SK-N-SH (cell line): ENCODE results near the gene DGKD. TPM values are rescaled to one million over a fixed set of nuclear protein-coding genes. Genes with fewer than 3 reads are reported as not detected.

ENCODE experiments used
- CTCF ChIA-PET: fragments of 300-600, 350-600 bp; formaldehyde crosslinking; extraction: SDS; loops from one replicate; lab custom pipeline; 2021; lab: Yijun Ruan, JAX
- POLR2A ChIA-PET: fragments of 350-600 bp; sonication (Branson Sonifier 250); formaldehyde crosslinking; extraction: SDS; loops from one replicate; lab custom pipeline; 2020; ENCODE audit warnings: antibody characterized with exemption, inconsistent platforms; lab: Yijun Ruan, JAX
- DNase-seq: peaks from one replicate; pipeline ENCODE4 v3.0.0; 2012
- H2AFZ ChIP-seq: fragments of 200-600 bp; sonication (generic); 2 replicates; pipeline ENCODE4 v1.8.1; 2016; ENCODE audit warnings: antibody characterized with exemption, mild to moderate bottlenecking, low read depth
- H3F3A ChIP-seq: fragments of 200-600 bp; sonication (generic); replicated peaks from 2 replicates; pipeline ENCODE3; 2016; ENCODE audit warnings: antibody characterized with exemption, mild to moderate bottlenecking; ENCODE audit not compliant: insufficient read depth
- H3K27ac ChIP-seq, 2 experiments: fragments of 200-500 bp in 1 of 2; fragments of 200-600 bp in 1 of 2; sonication (Bioruptor generic) in 1 of 2; sonication (generic), shearing (Covaris generic) in 1 of 2; 2 replicates each; pipeline versions ENCODE4 v1.5.1 to v1.6.1; 2014 to 2016; ENCODE audit warnings: low read depth in 2 of 2, inconsistent platforms in 1 of 2, low read length in 1 of 2, mild to moderate bottlenecking in 1 of 2, mixed read lengths in 1 of 2
- H3K27me3 ChIP-seq: fragments of 200-600 bp; sonication (generic), shearing (Covaris generic); 2 replicates; pipeline ENCODE4 v1.6.1; 2016; ENCODE audit warnings: mixed run types; ENCODE audit not compliant: insufficient read depth
- H3K36me3 ChIP-seq, 2 experiments: fragments of 200-500 bp in 1 of 2; fragments of 200-600 bp in 1 of 2; sonication (Bioruptor generic) in 1 of 2; sonication (generic) in 1 of 2; replicated peaks in 1 of 2; 2 replicates each; pipeline versions ENCODE3 to v1.5.1; 2014 to 2016; ENCODE audit warnings: low read length in 1 of 2, mild to moderate bottlenecking in 1 of 2; ENCODE audit not compliant: insufficient read depth in 2 of 2, control insufficient read depth in 1 of 2
- H3K4me1 ChIP-seq, 2 experiments: fragments of 200-500 bp in 1 of 2; fragments of 200-600 bp in 1 of 2; sonication (Bioruptor generic) in 1 of 2; sonication (generic), shearing (Covaris generic) in 1 of 2; 2 replicates each; pipeline versions ENCODE4 v1.5.1 to v1.6.1; 2014 to 2016; ENCODE audit warnings: low read depth in 1 of 2, low read length in 1 of 2, mixed run types in 1 of 2; ENCODE audit not compliant: insufficient read depth in 2 of 2, control insufficient read depth in 1 of 2
- H3K4me2 ChIP-seq: fragments of 200-600 bp; sonication (generic), shearing (Covaris generic); 2 replicates; pipeline ENCODE4 v1.6.1; 2017; ENCODE audit warnings: mixed run types
- H3K4me3 ChIP-seq, 2 experiments: fragments of 200-500 bp in 1 of 2; fragments of 200-600 bp in 1 of 2; sonication (Bioruptor generic) in 1 of 2; sonication (generic), shearing (Covaris generic) in 1 of 2; 2 replicates each; pipeline versions ENCODE4 v1.5.1 to v1.8.1; 2014 to 2016; ENCODE audit warnings: low read depth in 2 of 2, inconsistent platforms in 1 of 2, low read length in 1 of 2, mild to moderate bottlenecking in 1 of 2, mixed read lengths in 1 of 2, moderate library complexity in 1 of 2
- H3K79me2 ChIP-seq: fragments of 200-600 bp; sonication (generic); 2 replicates; pipeline ENCODE4 v1.8.1; 2017; ENCODE audit warnings: mild to moderate bottlenecking; ENCODE audit not compliant: insufficient read depth
- H3K9ac ChIP-seq: fragments of 200-600 bp; sonication (generic); 2 replicates; pipeline ENCODE4 v1.6.1; 2017; ENCODE audit warnings: mixed run types
- H3K9me2 ChIP-seq: fragments of 200-600 bp; sonication (generic); 2 replicates; pipeline ENCODE4 v1.6.1; 2017; ENCODE audit warnings: mixed run types
- H3K9me3 ChIP-seq: fragments of 200-600 bp; sonication (generic); 2 replicates; pipeline ENCODE4 v1.6.1; 2017; ENCODE audit warnings: mixed run types, mild to moderate bottlenecking, moderate library complexity
- H4K20me1 ChIP-seq: fragments of 200-600 bp; sonication (generic); 2 replicates; pipeline ENCODE4 v1.6.1; 2017; ENCODE audit warnings: mild to moderate bottlenecking, mixed run types; ENCODE audit not compliant: insufficient read depth
- ELF1 ChIP-seq: IDR thresholded peaks from 2 replicates; pipeline ENCODE4 v1.4.0; 2012
- EP300 ChIP-seq, 2 experiments: IDR thresholded peaks; 2 replicates each; pipeline versions ENCODE4 v1.4.0 to v1.6.1; 2012; ENCODE audit warnings: borderline replicate concordance in 1 of 2, low read depth in 1 of 2, low read length in 1 of 2
- EZH2phosphoT487 ChIP-seq: fragments of 200-600 bp; sonication (generic); IDR thresholded peaks from 2 replicates; pipeline ENCODE4 v1.6.1; 2017; ENCODE audit warnings: low read depth, mixed run types, mild to moderate bottlenecking, antibody characterized with exemption, moderate library complexity, borderline replicate concordance
- FOXJ3 ChIP-seq: sonication (generic); formaldehyde crosslinking; IDR thresholded peaks from 2 replicates; pipeline ENCODE4 v1.5.1; 2020; ENCODE audit warnings: mild to moderate bottlenecking, missing genetic modification reagents
- GATA2 ChIP-seq: sonication (generic); formaldehyde crosslinking; IDR thresholded peaks from 2 replicates; pipeline ENCODE4 v1.5.0; 2020; ENCODE audit warnings: mild to moderate bottlenecking, missing genetic modification reagents
- IRF3 ChIP-seq: fragments of 150-350 bp; IDR thresholded peaks from 2 replicates; pipeline ENCODE4 v1.6.1; 2016; ENCODE audit warnings: mild to moderate bottlenecking, low read depth, low read length
- MAX ChIP-seq: IDR thresholded peaks from 2 replicates; pipeline ENCODE4 v1.4.0; 2012; ENCODE audit warnings: low read depth
- MEF2A ChIP-seq: IDR thresholded peaks from 2 replicates; pipeline ENCODE4 v1.4.0; 2012; ENCODE audit warnings: low read depth, borderline replicate concordance
- MXI1 ChIP-seq: IDR thresholded peaks from 2 replicates; pipeline ENCODE4 v1.6.1; 2012; ENCODE audit warnings: mild to moderate bottlenecking, low read depth, low read length, improper control_type of control experiment
- NRF1 ChIP-seq: IDR thresholded peaks from 2 replicates; pipeline ENCODE4 v1.6.1; 2012; ENCODE audit warnings: low read depth, mild to moderate bottlenecking, low read length
- POLR2AphosphoS5 ChIP-seq: IDR thresholded peaks from 2 replicates; pipeline ENCODE4 v1.6.1; 2012; ENCODE audit warnings: low read depth, low read length
- RCOR1 ChIP-seq: fragments of 150-350 bp; IDR thresholded peaks from 2 replicates; pipeline ENCODE4 v1.6.1; 2017; ENCODE audit warnings: antibody characterized with exemption, low read length
- SMC3 ChIP-seq: IDR thresholded peaks from 2 replicates; pipeline ENCODE4 v1.6.1; 2012; ENCODE audit warnings: low read depth, low read length, improper control_type of control experiment
- TAF1 ChIP-seq: IDR thresholded peaks from 2 replicates; pipeline ENCODE4 v1.6.1; 2012; ENCODE audit warnings: low read depth, mild to moderate bottlenecking, low read length, moderate library complexity, borderline replicate concordance
- TCF12 ChIP-seq: IDR thresholded peaks from 2 replicates; pipeline ENCODE4 v1.4.0; 2012
- YY1 ChIP-seq: IDR thresholded peaks from 2 replicates; pipeline ENCODE4 v1.4.0; 2012; ENCODE audit warnings: low read depth, mild to moderate bottlenecking
- WGBS: methylation state at CpG from one replicate; pipeline ENCODE4 v1.1.6; 2017; ENCODE audit warnings: low lambda C conversion rate; 5-methylcytosine and 5-hydroxymethylcytosine counted together
- polyA plus RNA-seq, 3 experiments: library from polyadenylated mRNA; depleted of rRNA; stranded (reverse); fragments of >200 nt; gene quantifications; 2 replicates each; pipeline ENCODE4 v1.2.3, GENCODE V29; 2012
- TF ChIP-seq, protein P1 (sequence below): IDR thresholded peaks from 2 replicates; pipeline ENCODE4 v1.4.0; 2012; ENCODE audit warnings: low read depth, borderline replicate concordance
- TF ChIP-seq, protein P2 (sequence below): IDR thresholded peaks from 2 replicates; pipeline ENCODE4; 2012

DGKD gene
- polyA plus RNA-seq, 1 of the 3 experiments (the other 2 are of a cell fraction): 21.7 TPM

DNA sequence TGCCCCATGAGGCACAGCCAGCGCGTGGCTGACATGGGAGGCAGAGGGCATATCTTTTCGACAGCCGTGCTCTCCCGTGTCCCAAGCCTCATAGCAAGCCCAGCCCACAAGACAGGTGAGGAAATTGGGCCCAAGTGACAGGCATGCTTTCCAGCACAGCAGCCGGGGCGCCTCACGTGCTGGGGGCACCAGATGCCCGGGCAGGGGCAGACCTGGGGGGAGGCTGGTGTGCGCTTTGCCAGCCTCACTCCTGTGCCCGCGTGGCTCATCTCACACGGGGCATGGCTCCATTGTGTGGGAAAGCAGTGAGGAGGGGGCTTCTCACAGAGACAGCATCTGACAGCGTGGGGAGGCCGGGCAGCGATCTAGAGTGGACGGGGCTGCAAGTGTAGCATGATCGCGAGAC is 119.1 kb downstream of the DGKD start:
- no peaks in the 10 kb centered on the region for H3K9me2 ChIP-seq
- H3K4me2 ChIP-seq: no peak overlapping the region
- H3K9ac ChIP-seq: no peak overlapping the region
- no peak overlapping the region for H3K27ac ChIP-seq
- no peak overlapping the region for H2AFZ ChIP-seq
- DNase-seq: no peak
- 95% methylated on average over 15 of the region's 19 CpGs for WGBS
- H3F3A ChIP-seq: no peaks in the 10 kb centered on the region
- TF ChIP-seq MEF2A (no peak), POLR2AphosphoS5 (no peak), RCOR1 (no peak), EP300 (IDR thresholded peaks at IDR 0.05; ENCODE audit: borderline replicate concordance in 1 of 2, low read depth in 1 of 2, low read length in 1 of 2) (no peak), SMC3 (no peak), NRF1 (no peak), EZH2phosphoT487 (no peak), MXI1 (no peak)
- TF ChIP-seq, protein P1, sequence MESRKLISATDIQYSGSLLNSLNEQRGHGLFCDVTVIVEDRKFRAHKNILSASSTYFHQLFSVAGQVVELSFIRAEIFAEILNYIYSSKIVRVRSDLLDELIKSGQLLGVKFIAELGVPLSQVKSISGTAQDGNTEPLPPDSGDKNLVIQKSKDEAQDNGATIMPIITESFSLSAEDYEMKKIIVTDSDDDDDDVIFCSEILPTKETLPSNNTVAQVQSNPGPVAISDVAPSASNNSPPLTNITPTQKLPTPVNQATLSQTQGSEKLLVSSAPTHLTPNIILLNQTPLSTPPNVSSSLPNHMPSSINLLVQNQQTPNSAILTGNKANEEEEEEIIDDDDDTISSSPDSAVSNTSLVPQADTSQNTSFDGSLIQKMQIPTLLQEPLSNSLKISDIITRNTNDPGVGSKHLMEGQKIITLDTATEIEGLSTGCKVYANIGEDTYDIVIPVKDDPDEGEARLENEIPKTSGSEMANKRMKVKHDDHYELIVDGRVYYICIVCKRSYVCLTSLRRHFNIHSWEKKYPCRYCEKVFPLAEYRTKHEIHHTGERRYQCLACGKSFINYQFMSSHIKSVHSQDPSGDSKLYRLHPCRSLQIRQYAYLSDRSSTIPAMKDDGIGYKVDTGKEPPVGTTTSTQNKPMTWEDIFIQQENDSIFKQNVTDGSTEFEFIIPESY: no peak
- POLR2A ChIA-PET: no interaction called here
- CTCF ChIA-PET: no interaction called here
- no peaks in the 10 kb centered on the region for H4K20me1 ChIP-seq
- H3K9me3 ChIP-seq: no peaks in the 10 kb centered on the region
- no peaks in the 10 kb centered on the region for H3K27me3 ChIP-seq
- H3K4me1 ChIP-seq: peaks cover 0 to 5% of the 10 kb centered on the region in 2 experiments; a peak in 1 of 4 replicates
- no peaks in the 10 kb centered on the region for H3K79me2 ChIP-seq
- no peak overlapping the region for H3K4me3 ChIP-seq
- peaks cover 3 to 46% of the 10 kb centered on the region in 2 experiments for H3K36me3 ChIP-seq

DNA sequence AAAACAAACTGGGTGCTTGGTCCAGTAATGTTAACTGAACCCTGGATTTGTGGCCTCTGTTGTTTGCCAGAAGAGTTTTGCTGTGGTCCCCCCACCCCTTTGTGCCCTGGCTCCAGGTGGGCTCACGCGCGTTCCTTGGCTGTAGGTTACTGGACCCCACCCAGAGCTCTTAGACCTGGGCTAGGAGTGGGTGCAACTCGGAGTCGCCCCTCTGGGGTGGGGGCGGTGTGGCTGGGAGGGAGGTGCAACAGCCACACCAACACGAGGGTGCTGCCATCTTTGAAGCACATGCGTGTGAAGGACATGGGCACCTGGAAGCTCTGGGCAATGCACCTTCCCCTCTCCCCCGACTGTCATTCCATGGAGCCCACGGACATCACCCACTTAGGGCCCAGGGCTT is 119.6 kb downstream of the DGKD start:
- ChIA-PET POLR2A (interaction anchor here (0.6 kb wide), 1 partner anchor 101 kb away, joined by 3 read pairs; no protein-coding TSS in a partner anchor), CTCF (interaction anchor here (0.8 kb wide), 1 partner anchor 419 kb away, joined by 4 read pairs; no protein-coding TSS in a partner anchor)
- peaks cover 0 to 5% of the 10 kb centered on the region in 2 experiments; a peak in 1 of 4 replicates for H3K4me1 ChIP-seq
- H3F3A ChIP-seq: no peaks in the 10 kb centered on the region
- no peaks in the 10 kb centered on the region for H3K9me3 ChIP-seq
- 93% methylated on average over 10 of the region's 10 CpGs for WGBS
- no peaks in the 10 kb centered on the region for H3K27me3 ChIP-seq
- H3K4me3 ChIP-seq: no peak overlapping the region
- no peak for DNase-seq
- H3K36me3 ChIP-seq: peaks cover 3 to 45% of the 10 kb centered on the region in 2 experiments
- H3K9ac ChIP-seq: no peak overlapping the region
- no peaks in the 10 kb centered on the region for H4K20me1 ChIP-seq
- no peaks in the 10 kb centered on the region for H3K79me2 ChIP-seq
- H3K27ac ChIP-seq: no peak overlapping the region; a peak in 1 of 4 replicates
- no peak overlapping the region for H2AFZ ChIP-seq
- no peak overlapping the region for H3K4me2 ChIP-seq
- no peaks in the 10 kb centered on the region for H3K9me2 ChIP-seq
- no peak for TF ChIP-seq ELF1
- no peak for TF ChIP-seq GATA2 (CRISPR knock-in tag)
- no peak for TF ChIP-seq IRF3
- TF ChIP-seq, protein P1: no peak
- no peak for TF ChIP-seq TAF1
- TF ChIP-seq TCF12: no peak
- TF ChIP-seq FOXJ3 (CRISPR knock-in tag): no peak
- TF ChIP-seq RCOR1: no peak
- TF ChIP-seq, protein P2, sequence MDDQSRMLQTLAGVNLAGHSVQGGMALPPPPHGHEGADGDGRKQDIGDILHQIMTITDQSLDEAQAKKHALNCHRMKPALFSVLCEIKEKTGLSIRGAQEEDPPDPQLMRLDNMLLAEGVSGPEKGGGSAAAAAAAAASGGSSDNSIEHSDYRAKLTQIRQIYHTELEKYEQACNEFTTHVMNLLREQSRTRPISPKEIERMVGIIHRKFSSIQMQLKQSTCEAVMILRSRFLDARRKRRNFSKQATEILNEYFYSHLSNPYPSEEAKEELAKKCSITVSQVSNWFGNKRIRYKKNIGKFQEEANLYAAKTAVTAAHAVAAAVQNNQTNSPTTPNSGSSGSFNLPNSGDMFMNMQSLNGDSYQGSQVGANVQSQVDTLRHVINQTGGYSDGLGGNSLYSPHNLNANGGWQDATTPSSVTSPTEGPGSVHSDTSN: no peak
- no peak for TF ChIP-seq POLR2AphosphoS5
- no peak for TF ChIP-seq EP300 (IDR thresholded peaks at IDR 0.05; ENCODE audit: borderline replicate concordance in 1 of 2, low read depth in 1 of 2, low read length in 1 of 2)
- TF ChIP-seq EZH2phosphoT487: no peak
- no peak for TF ChIP-seq NRF1
- TF ChIP-seq MAX: no peak
- no peak for TF ChIP-seq YY1
- no peak for TF ChIP-seq SMC3
